ENCODE data around the gene ACCS.

ACCS gene

DNA sequence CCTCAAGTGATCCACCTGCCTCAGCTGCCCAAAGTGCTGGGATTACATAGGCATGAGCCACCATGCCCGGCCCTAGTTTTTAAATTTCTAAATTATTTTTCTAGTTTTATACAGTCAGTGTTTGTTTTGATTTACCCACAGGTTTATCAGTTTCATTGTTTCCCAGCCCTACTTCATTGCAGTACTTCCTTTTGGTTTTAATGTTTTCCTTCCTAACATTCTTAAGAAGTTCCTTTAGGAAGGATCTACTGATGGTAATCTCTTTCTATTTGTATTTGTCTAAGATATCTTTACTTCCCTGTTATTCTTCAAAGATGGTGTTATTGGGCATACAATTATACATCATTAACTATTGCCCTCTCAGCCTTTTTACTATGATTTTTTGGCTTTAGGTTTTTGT, 24.5 kb downstream of the ACCS start:
- DNase-seq (ENCODE audit: low read depth in 2 of 2), result no peak

DNA sequence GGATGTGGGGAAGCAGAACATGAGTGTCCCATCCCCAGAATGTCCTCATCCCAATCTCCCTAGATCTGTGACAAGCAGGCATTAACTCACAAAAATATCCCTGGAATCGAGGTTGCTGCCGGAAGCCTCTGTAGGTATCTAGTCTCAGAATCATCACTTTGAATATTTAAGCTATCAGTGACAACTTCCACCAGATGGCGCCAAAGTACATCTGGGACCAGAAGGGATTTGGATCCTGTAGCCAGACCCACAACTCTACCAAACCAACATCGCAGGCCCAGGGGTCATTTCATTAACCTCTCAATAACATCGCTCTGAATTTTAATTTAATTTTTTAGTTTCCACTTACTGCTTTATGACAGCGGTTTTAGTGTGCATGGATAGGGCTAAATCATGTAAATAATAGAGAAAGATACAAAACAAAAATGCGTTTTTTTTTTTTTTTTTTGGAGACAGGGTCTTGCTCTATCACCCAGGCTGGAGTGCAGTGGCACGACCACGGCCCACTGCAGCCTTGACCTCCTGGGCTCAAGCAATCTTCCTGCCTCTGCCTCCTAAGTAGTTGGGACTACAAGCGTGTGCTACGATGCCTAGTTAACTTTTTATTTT, 28.3 kb downstream of the ACCS start:
- DNase-seq (ENCODE audit: low read depth in 2 of 2), result peak; percentile 55 to 78

- peak; percentile 71 to 75 for DNase-seq (ENCODE audit: low read depth in 2 of 2)
These were observed 29.7 kb downstream of the ACCS start, which contains the start of gene EXT2 for GRCh38 chr11:44095506-44096359. Gene EXT2 (plus strand): TSS chr11:44095678. CDS start chr11:44107713, 12,035 bp downstream.

DNA sequence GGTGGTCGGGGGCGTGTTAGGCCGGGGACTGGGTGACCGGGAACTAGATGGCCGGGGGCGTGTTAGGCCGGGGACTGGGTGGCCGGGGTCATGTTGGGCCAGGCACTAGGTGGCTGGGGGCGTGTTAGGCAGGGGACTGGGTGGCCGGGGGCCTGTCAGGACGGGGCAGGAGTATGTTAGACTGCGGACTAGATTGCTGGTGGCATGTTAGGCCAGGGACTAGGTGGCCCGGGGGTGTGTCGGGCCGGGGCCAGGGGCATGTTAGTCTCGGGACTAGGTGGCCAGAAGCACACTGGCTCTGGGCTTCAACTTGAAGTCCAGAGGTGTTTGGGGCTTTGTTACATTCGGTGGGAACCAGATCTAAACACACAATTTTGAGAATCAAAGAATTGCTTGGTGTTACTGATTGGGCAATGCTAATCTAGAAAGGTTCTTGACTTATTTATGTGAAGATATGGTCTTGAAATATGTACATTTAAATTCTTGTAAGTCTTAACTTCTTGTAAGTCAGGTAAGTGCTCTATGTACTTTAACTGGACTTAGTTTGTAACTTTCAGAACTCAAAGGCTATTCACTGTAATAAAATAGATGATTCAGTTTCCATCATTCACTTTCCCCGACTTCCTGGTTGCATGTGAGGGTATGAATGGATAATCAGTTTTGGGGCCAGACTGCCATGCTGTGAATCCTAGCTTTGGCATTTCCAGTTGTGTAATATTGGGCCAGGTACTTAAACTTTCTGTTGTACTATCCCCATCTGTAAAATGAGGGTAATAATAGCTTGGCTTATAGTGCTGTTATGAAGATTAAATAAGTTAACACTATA, 30.5 kb downstream of the ACCS start:
- no peak for DNase-seq (ENCODE audit: low read depth in 2 of 2)

- no peak for DNase-seq (ENCODE audit: low read depth in 2 of 2)
These were observed 31.8 kb downstream of the ACCS start for GRCh38 chr11:44097821-44098220.

DNA sequence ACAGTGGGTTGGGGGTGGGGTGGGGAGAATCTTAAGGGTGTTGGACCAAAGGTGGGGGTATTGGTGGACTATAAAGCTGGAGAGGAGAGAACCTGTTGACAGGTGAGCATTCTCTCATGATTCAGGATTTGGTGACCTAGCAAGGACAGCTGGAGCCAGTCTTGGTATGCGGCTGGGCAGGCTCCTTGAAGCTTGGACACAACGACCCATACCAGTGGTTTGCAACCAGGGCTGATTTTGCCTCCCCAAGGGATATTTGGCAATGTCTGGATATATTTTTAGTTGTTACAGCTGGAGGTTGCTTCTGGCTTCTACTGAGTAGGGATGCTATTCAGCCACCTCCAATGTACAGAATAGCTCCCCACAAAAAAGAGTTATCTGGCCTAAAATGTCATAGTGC, 35.0 kb downstream of the ACCS start:
- no peak for DNase-seq (ENCODE audit: low read depth in 2 of 2)

- DNase-seq (ENCODE audit: low read depth in 2 of 2), result no peak
These were observed 38.6 kb downstream of the ACCS start for GRCh38 chr11:44104481-44105294.

- DNase-seq (ENCODE audit: low read depth in 2 of 2), result no peak
These were observed 42.2 kb downstream of the ACCS start for GRCh38 chr11:44108260-44108659.

DNA sequence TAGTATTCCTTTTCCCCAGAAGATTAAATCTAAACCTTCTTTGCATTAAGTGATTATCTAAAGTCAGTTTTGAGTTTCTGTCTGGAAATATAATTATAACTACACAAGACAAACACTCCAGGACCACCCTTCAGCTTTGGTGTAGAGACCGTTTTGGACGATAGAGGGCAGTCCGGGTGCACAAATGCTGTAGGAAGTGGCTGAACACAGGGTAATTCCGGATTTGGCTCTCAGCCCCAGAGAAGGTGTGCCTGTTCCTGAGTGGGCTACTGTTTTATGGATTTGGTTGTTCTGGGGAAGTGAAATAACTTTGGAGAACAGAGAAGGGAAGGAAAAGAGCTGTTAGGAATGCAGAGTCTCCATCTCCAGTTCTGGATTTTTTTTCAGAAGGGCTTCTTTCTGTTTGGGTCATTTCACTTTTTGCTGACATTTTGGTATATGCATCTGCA, 44.2 kb downstream of the ACCS start:
- DNase-seq (ENCODE audit: low read depth in 2 of 2), result peak in 1 of 2 donors; percentile 43

DNA sequence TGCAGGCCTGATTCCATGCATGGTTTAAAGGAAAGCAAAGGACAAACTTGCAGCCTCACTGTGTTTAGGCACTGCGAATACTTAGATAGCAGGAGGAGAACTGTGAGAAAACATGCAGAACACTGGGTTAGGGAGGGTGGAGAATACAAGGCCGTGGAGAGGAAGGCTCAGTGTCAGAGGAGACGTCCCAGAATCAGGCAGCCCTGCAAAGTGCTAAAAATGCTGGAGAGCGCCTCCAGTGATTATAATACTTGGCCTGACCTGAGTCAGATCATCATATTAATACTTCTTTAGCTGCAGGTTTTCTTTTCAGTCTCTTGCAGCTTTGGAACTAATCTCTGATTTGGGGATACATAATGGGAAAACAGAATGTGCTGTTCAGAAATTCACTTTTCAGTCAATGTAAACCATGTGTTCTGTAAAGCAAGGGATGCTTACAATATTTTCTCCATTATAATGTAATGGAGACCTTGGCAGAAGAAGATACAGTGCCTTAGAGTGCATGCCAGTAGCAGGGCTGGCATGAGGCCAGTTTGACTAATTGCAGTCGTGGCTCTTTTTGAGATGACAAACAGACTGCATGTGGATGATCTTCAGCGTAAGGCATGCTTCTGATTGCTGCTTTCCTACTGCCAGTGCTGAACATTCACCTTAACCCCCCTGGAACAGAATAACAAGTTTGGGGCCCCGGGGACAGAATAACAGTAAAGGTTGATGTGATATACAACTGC, 46.2 kb downstream of the ACCS start:
- no peak for DNase-seq (ENCODE audit: low read depth in 2 of 2)

DNA sequence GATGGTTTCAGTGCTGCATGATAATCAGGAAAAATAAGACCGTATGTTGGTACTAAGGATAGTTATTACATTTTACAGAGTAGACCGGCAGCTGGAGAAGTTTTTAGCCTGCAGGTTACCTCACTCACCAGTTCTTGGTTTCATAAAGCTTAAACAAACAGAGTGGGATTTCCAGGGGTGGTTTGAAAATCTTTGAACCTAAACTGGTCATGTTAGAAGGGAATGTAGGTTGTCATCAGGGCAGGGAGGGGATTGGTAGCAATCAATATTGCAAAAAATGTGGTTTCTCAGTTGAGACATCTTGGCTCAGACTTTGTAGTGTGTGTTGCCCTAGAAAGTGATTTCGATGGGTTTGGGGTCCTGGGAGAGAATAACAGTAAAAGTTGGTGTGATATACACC, 46.9 kb downstream of the ACCS start:
- DNase-seq (ENCODE audit: low read depth in 2 of 2), result no peak

GRCh38 chr11:44113572-44113971, 47.5 kb downstream of the ACCS start:
- DNase-seq (ENCODE audit: low read depth in 2 of 2), result no peak

DNA sequence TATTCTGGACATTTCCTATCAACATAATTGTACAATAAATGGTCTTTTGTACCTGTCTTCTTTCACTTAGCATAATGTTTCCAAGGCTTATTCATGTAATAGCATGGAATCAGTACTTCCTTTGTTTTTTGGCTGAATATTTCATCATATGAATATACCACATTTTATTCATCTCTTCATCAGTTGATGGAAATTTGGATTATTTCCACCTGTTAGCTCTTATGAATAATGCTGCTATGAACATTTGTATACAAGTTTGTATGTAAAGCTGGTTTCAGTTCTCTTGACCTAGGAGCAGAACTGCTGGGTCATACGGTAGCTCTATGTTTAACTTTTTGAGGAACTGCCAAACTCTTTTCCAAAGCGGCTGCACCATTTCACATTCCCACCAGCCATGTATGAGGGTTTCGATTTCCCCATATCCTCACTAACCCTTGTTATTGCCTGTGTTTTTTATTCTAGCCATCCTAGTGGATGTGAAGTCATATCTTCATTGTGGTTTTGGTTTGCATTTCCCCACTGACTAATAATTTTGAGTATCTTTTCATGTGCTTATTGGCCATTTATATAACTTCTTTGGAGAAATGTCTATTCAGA, 50.3 kb downstream of the ACCS start:
- DNase-seq (ENCODE audit: low read depth in 2 of 2), result no peak

- no peak for DNase-seq (ENCODE audit: low read depth in 2 of 2)
These were observed 54.1 kb downstream of the ACCS start for GRCh38 chr11:44120169-44120568.

- DNase-seq (ENCODE audit: low read depth in 2 of 2), result no peak
These were observed 59.5 kb downstream of the ACCS start for GRCh38 chr11:44125598-44125997.

GRCh38 chr11:44126304-44126703, 60.2 kb downstream of the ACCS start:
- DNase-seq (ENCODE audit: low read depth in 2 of 2), result no peak

GRCh38 chr11:44127130-44127529, 61.1 kb downstream of the ACCS start:
- DNase-seq (ENCODE audit: low read depth in 2 of 2), result no peak

DNA sequence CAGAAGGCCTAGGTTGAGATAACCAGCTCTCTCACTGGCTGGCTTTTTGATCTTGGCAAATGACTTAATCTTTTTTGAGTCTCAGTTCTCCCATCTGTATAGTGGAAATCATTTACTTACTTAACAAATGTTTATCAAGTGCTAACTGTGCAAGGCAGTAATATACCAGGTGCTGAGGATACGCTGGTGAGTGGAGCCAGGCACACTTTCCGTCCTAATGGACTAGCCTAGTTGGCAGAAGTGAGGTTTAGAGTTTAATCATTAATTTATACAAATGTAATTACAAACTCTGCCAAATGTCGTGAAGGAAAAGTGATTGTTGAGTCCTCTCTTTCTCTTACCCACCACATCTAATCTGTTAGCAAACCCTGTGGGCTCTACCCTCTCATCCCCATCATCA, 62.7 kb downstream of the ACCS start:
- DNase-seq (ENCODE audit: low read depth in 2 of 2), result no peak

GRCh38 chr11:44130751-44131150, 64.7 kb downstream of the ACCS start:
- no peak for DNase-seq (ENCODE audit: low read depth in 2 of 2)

DNA sequence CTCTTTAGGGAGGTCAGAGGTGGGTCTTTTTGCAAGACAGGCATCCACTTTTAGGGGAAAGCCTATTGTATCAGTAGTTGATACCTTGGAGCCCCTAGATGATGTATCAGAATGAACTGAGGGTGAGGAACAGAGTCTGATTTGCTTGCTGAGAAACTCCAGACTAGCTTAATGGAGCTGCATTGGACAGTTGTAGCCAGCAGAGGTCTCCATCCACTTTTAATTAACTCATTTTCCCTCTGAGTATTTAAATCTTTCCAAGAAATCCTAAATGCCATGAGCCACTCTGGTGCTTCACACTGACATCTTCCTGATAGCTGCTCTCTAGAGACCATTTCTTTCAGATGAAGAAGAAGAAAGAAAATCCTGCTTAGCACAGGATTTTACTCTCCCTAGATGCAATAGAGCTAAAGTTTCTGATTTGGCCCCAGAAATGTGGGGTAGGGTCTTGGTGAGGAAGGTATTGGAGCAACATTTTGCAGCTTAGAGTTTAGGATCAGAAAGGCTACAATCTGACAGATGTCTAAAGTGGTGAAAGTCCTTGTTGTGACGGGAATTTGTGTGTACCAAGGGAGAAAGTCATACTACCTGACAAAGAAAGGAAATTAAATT, 67.4 kb downstream of the ACCS start:
- DNase-seq (ENCODE audit: low read depth in 2 of 2), result no peak

Measured in stimulated activated CD4-positive, alpha-beta T cell treated with anti-CD3 and anti-CD28 coated beads, Interleukin-15, amount 100 ng/mL, for 48 hours (primary cell).